Right lobe of liver (tissue), 4 donors: Measurements from ENCODE around the gene PDPK1.
"Not testable (repeated sequence)": the region's sequence is repeated elsewhere in the genome, so short reads cannot be mapped to it uniquely, and the experiment has no call there.

Experiments
- POLR2A ChIP-seq: fragments of 450-650 bp; IDR thresholded peaks from one replicate; pipeline ENCODE4 v1.6.1; 2017; ENCODE audit warnings: antibody characterized with exemption, mild to moderate bottlenecking
- TF ChIP-seq, protein P1 (sequence below), 4 donors: fragments of 200-600 bp in 3 of 4; fragments of 450-650 bp in 1 of 4; IDR thresholded peaks; one replicate each; pipeline versions ENCODE4 v1.5.1 to v1.8.0; 2016 to 2022; ENCODE audit warnings: antibody characterized with exemption in 4 of 4, mild to moderate bottlenecking in 2 of 4
- donor health status: DM: no; HTN: no; CAD: no.
- donor health status: DM: no; HTN: no; CAD: no.
- donor health status: DM: no; HTN: yes; CAD: no.

DNA sequence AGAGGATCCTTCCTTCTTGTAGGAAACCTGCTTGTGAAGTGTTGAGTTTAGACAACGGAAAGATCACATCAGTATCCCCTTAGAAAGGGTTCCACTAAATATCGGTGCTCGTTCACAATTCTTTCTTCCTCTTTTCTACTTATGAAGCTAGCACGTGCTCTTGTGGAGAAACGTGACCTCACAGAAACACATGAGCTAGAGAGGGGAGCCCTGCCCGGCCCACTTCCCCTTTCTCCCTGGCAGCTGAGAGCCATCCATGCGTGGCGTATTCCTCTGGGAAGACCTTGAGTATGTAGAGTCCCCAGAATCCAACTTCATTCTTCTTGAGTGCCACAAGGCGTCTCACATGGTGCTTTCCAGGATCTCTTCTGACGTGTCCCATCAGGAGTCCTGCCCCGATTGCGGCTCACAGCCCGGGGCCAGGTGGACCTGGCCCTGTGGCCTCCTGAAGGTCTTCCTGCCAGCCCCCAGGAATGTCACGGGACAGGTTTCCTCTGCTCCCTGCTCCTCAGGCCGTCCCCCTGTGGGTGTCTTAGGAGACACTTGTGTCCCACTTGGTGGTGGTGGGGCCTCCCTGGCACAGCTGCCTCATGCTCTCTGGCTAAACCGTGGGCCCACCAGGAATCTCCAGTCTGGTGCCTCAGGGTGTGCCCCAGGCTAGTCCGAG, 22.4 kb downstream of the PDPK1 start:
- not testable (repeated sequence) for TF ChIP-seq POLR2A
- TF ChIP-seq, protein P1, sequence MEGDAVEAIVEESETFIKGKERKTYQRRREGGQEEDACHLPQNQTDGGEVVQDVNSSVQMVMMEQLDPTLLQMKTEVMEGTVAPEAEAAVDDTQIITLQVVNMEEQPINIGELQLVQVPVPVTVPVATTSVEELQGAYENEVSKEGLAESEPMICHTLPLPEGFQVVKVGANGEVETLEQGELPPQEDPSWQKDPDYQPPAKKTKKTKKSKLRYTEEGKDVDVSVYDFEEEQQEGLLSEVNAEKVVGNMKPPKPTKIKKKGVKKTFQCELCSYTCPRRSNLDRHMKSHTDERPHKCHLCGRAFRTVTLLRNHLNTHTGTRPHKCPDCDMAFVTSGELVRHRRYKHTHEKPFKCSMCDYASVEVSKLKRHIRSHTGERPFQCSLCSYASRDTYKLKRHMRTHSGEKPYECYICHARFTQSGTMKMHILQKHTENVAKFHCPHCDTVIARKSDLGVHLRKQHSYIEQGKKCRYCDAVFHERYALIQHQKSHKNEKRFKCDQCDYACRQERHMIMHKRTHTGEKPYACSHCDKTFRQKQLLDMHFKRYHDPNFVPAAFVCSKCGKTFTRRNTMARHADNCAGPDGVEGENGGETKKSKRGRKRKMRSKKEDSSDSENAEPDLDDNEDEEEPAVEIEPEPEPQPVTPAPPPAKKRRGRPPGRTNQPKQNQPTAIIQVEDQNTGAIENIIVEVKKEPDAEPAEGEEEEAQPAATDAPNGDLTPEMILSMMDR (IDR thresholded peaks at IDR 0.05): not testable (repeated sequence)
